ENCODE measurements around the gene TRIM39. TPM values are rescaled to one million over a fixed set of nuclear protein-coding genes. Genes with fewer than 3 reads are reported as not detected.

Gene TRIM39
- total and polyA plus RNA-seq, 2 donors (not counting 1 experiment from before 2014, with no cell fraction given) = 18.1 to 31.4 TPM

DNA sequence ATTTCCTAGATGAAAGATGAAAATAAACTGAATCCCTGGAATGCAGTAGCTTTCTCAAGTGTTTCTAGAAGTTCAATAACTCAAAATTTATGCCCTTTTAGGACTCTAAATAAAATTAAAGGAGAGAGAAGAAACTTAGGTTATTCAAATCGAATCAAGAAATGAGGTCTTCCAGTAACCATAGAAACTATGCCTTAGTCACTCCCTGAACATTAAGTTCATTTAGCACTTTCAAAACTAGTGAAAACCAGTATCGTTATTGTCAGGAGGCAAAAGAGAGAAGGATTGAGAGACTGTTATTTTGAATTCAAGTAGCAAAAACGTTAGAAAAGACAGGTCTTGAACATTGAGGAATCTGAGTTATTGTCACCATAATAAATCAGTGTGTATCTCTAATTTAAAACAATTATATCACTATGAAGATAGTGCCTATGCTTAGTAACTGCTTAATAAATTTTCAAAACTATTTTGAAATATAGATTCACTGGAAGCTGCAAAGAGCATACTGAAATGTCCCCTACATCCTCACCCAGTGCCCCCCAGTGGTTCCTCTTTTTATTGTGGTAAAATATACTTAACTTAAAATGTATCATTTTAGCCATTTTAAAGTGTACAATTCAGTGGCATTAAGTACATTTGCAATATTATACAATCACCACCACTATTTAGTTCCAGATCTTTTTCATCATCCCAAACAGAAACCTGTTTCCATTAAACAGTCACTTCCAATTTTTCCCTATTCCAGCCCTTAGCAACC is 22.9 kb downstream of the TRIM39 start:
- Histone ChIP-seq H3K4me1 (ENCODE audit: control insufficient read depth in 2 of 2, insufficient read depth in 2 of 2, low read length in 2 of 2) (peaks cover 30 to 32% of the 10 kb centered on the region in 2 donors), H3K9ac (ENCODE audit: low read length) (no peak overlapping the region), H4K20me1 (ENCODE audit: control insufficient read depth, insufficient read depth, low read length, poor library complexity, severe bottlenecking) (no peaks in the 10 kb centered on the region), H3K4me3 (ENCODE audit: control extremely low read depth in 1 of 5, extremely low read depth in 1 of 5, insufficient read depth in 1 of 5, low read depth in 2 of 5, low read length in 4 of 5) (no peak overlapping the region), H3K27ac (ENCODE audit: low read length in 2 of 2) (no peak overlapping the region), H3K9me3 (ENCODE audit: control extremely low read depth in 1 of 3, control insufficient read depth in 2 of 3, insufficient read depth in 1 of 3, low read length in 2 of 3) (no peaks in the 10 kb centered on the region), H3K4me2 (replicated peaks; ENCODE audit: low read depth, low read length, poor library complexity, severe bottlenecking) (peak overlapping the region; percentile 34), H3K79me2 (ENCODE audit: control insufficient read depth, insufficient read depth, low read length) (peaks cover 8% of the 10 kb centered on the region), H2AFZ (ENCODE audit: insufficient read depth, low read depth, low read length, poor library complexity, severe bottlenecking) (no peak overlapping the region), H3K36me3 (replicated peaks in 1 of 2; ENCODE audit: control extremely low read depth in 1 of 2, control insufficient read depth in 1 of 2, extremely low read depth in 1 of 2, insufficient read depth in 2 of 2, low read length in 1 of 2) (peaks cover 0 to 11% of the 10 kb centered on the region in 2 experiments), H3K27me3 (replicated peaks in 1 of 4; ENCODE audit: control extremely low read depth in 1 of 4, control insufficient read depth in 3 of 4, insufficient read depth in 4 of 4, low read length in 3 of 4) (peaks cover 0 to under 1% (median 0%) of the 10 kb centered on the region in 4 experiments)
- POLR2A ChIA-PET = no interaction called here
- peak; percentile 27 for TF ChIP-seq CTCF (IDR thresholded peaks at IDR 0.05)
- no peak for TF ChIP-seq EZH2 (IDR thresholded peaks at IDR 0.05; ENCODE audit: borderline replicate concordance, insufficient read depth, low read depth, low read length, poor library complexity, severe bottlenecking)
- Mint-ChIP-seq H3K4me3 (no peak overlapping the region), H3K27me3 (peaks cover 5% of the 10 kb centered on the region), H3K4me1 (peaks cover 49% of the 10 kb centered on the region), H3K9me3 (ENCODE audit: insufficient read depth) (no peaks in the 10 kb centered on the region), H3K27ac (no peak overlapping the region)
- no peak for DNase-seq
- intact Hi-C loops (cut with micrococcal nuclease) = no loop called here
- CTCF ChIA-PET = interaction anchor here (0.6 kb wide), 1 partner anchor 130 kb away, joined by 3 read pairs; no protein-coding TSS in a partner anchor
- no CpG with 5 or more reads among the region's 3 CpGs for whole genome bisulfite sequencing (ENCODE audit: insufficient coverage)
- no peak for ATAC-seq (ENCODE audit: low read depth)

DNA sequence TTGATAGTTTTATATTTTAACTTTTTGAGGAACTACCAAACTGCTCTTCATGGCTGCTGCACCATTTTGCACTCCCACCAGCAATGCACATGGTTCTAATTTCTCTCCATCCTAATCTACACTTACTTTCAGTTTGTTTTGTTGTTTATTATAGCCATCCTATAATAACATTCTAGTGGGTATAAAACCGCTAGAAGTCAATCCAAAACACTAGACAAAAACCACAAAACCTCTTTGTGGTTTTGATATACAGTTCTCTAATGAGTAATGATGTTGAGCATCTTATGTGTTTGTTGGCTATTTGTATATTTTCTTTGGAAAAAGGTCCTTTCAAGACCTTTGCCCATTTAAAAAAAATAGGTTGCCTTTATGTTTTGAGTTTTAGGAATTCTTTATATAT is 23.8 kb downstream of the TRIM39 start:
- peaks cover 28 to 30% of the 10 kb centered on the region in 2 donors for H3K4me1 ChIP-seq (ENCODE audit: control insufficient read depth in 2 of 2, insufficient read depth in 2 of 2, low read length in 2 of 2)
- ChIA-PET POLR2A (no interaction called here), CTCF (interaction anchor here (1.0 kb wide), 1 partner anchor 19 kb away, joined by 3 read pairs; no protein-coding TSS in a partner anchor)
- no peak overlapping the region for H2AFZ ChIP-seq (ENCODE audit: insufficient read depth, low read depth, low read length, poor library complexity, severe bottlenecking)
- Mint-ChIP-seq H3K9me3 (ENCODE audit: insufficient read depth) (no peaks in the 10 kb centered on the region), H3K27ac (no peak overlapping the region), H3K4me1 (peaks cover 43% of the 10 kb centered on the region), H3K27me3 (peaks cover 12% of the 10 kb centered on the region), H3K4me3 (no peak overlapping the region)
- peaks cover 0 to 11% of the 10 kb centered on the region in 2 experiments for H3K36me3 ChIP-seq (replicated peaks in 1 of 2; ENCODE audit: control extremely low read depth in 1 of 2, control insufficient read depth in 1 of 2, extremely low read depth in 1 of 2, insufficient read depth in 2 of 2, low read length in 1 of 2)
- intact Hi-C loops (cut with micrococcal nuclease) = no loop called here
- H3K4me3 ChIP-seq (ENCODE audit: control extremely low read depth in 1 of 5, extremely low read depth in 1 of 5, insufficient read depth in 1 of 5, low read depth in 2 of 5, low read length in 4 of 5) = no peak overlapping the region
- peaks cover 0 to 6% (median 2%) of the 10 kb centered on the region in 4 experiments for H3K27me3 ChIP-seq (replicated peaks in 1 of 4; ENCODE audit: control extremely low read depth in 1 of 4, control insufficient read depth in 3 of 4, insufficient read depth in 4 of 4, low read length in 3 of 4)
- H3K4me2 ChIP-seq (replicated peaks; ENCODE audit: low read depth, low read length, poor library complexity, severe bottlenecking) = no peak overlapping the region
- H3K9ac ChIP-seq (ENCODE audit: low read length) = no peak overlapping the region
- DNase-seq (no peak), ATAC-seq (ENCODE audit: low read depth) (no peak)
- no peak for TF ChIP-seq EZH2 (IDR thresholded peaks at IDR 0.05; ENCODE audit: borderline replicate concordance, insufficient read depth, low read depth, low read length, poor library complexity, severe bottlenecking)
- TF ChIP-seq CTCF (IDR thresholded peaks at IDR 0.05) = no peak
- no CpG with 5 or more reads among the region's 1 CpG for WGBS (ENCODE audit: insufficient coverage)
- no peaks in the 10 kb centered on the region for H4K20me1 ChIP-seq (ENCODE audit: control insufficient read depth, insufficient read depth, low read length, poor library complexity, severe bottlenecking)
- H3K27ac ChIP-seq (ENCODE audit: low read length in 2 of 2) = no peak overlapping the region
- H3K79me2 ChIP-seq (ENCODE audit: control insufficient read depth, insufficient read depth, low read length) = peaks cover 8% of the 10 kb centered on the region
- H3K9me3 ChIP-seq (ENCODE audit: control extremely low read depth in 1 of 3, control insufficient read depth in 2 of 3, insufficient read depth in 1 of 3, low read length in 2 of 3) = no peaks in the 10 kb centered on the region
